Measurements from ENCODE around the gene SFXN5. TPM values are rescaled to one million over a fixed set of nuclear protein-coding genes. Genes with fewer than 3 reads are reported as not detected.

The SFXN5 gene
- total RNA-seq, 3 donors from 2014 or later (not counting 1 experiment from before 2014, with no cell fraction given): 15.3 to 22.3 (median 19.8) TPM

GRCh38 chr2:72984172-72984671 is 87.3 kb downstream of the SFXN5 start:
- no peaks in the 10 kb centered on the region for H3K36me3 Mint-ChIP-seq
- no peaks in the 10 kb centered on the region for H3K27me3 ChIP-seq (ENCODE audit: control insufficient read depth, insufficient read depth, low read length)
- intact Hi-C loops (cut with micrococcal nuclease): no loop called here
- H3K36me3 ChIP-seq (ENCODE audit: control insufficient read depth, insufficient read depth, low read length): no peaks in the 10 kb centered on the region
- TF ChIP-seq CTCF (IDR thresholded peaks at IDR 0.05): no peak
- no peak overlapping the region for H3K4me3 ChIP-seq (ENCODE audit: low read length)
- peaks cover 0 to 6% of the 10 kb centered on the region in 2 donors for H3K4me1 Mint-ChIP-seq
- ATAC-seq (no peak), DNase-seq (no peak)
- no peaks in the 10 kb centered on the region for H3K9me3 Mint-ChIP-seq
- no peaks in the 10 kb centered on the region for H3K4me1 ChIP-seq (ENCODE audit: control insufficient read depth, insufficient read depth, low read length)
- 93% methylated on average over 7 of the region's 7 CpGs for WGBS (ENCODE audit: insufficient coverage)
- no peak overlapping the region for H3K4me3 Mint-ChIP-seq
- no peaks in the 10 kb centered on the region for H3K27me3 Mint-ChIP-seq (ENCODE audit: low read depth in 2 of 2)
- H3K27ac Mint-ChIP-seq: no peak overlapping the region
- no peak overlapping the region for H3K27ac ChIP-seq (ENCODE audit: low read length)
- no peaks in the 10 kb centered on the region for H3K9me3 ChIP-seq (ENCODE audit: control insufficient read depth, insufficient read depth, low read length)

GRCh38 chr2:72983500-72984161 is 87.9 kb downstream of the SFXN5 start:
- Mint-ChIP-seq H3K27ac (no peak overlapping the region), H3K36me3 (no peaks in the 10 kb centered on the region), H3K4me1 (peaks cover 0 to 6% of the 10 kb centered on the region in 2 donors), H3K9me3 (no peaks in the 10 kb centered on the region), H3K27me3 (ENCODE audit: low read depth in 2 of 2) (no peaks in the 10 kb centered on the region), H3K4me3 (no peak overlapping the region)
- H3K4me3 ChIP-seq (ENCODE audit: low read length): no peak overlapping the region
- no peak overlapping the region for H3K27ac ChIP-seq (ENCODE audit: low read length)
- H3K4me1 ChIP-seq (ENCODE audit: control insufficient read depth, insufficient read depth, low read length): no peaks in the 10 kb centered on the region
- H3K36me3 ChIP-seq (ENCODE audit: control insufficient read depth, insufficient read depth, low read length): no peaks in the 10 kb centered on the region
- no peak for ATAC-seq
- TF ChIP-seq CTCF (IDR thresholded peaks at IDR 0.05): no peak
- H3K27me3 ChIP-seq (ENCODE audit: control insufficient read depth, insufficient read depth, low read length): no peaks in the 10 kb centered on the region
- no peak for DNase-seq
- no peaks in the 10 kb centered on the region for H3K9me3 ChIP-seq (ENCODE audit: control insufficient read depth, insufficient read depth, low read length)
- intact Hi-C loops (cut with micrococcal nuclease): no loop called here
- 95% methylated on average over 9 of the region's 10 CpGs for WGBS (ENCODE audit: insufficient coverage)

GRCh38 chr2:72982781-72983499 is 88.6 kb downstream of the SFXN5 start:
- Mint-ChIP-seq H3K9me3 (no peaks in the 10 kb centered on the region), H3K36me3 (no peaks in the 10 kb centered on the region), H3K4me3 (no peak overlapping the region), H3K27ac (peak overlapping the region in 1 of 2 donors; percentile 10), H3K4me1 (peaks cover 0 to 6% of the 10 kb centered on the region in 2 donors), H3K27me3 (ENCODE audit: low read depth in 2 of 2) (no peaks in the 10 kb centered on the region)
- TF ChIP-seq CTCF (IDR thresholded peaks at IDR 0.05): no peak
- no peaks in the 10 kb centered on the region for H3K4me1 ChIP-seq (ENCODE audit: control insufficient read depth, insufficient read depth, low read length)
- DNase-seq (no peak), ATAC-seq (peak in 1 of 3 donors; percentile 25)
- intact Hi-C loops (cut with micrococcal nuclease): no loop called here
- H3K4me3 ChIP-seq (ENCODE audit: low read length): no peak overlapping the region
- H3K9me3 ChIP-seq (ENCODE audit: control insufficient read depth, insufficient read depth, low read length): no peaks in the 10 kb centered on the region
- no peaks in the 10 kb centered on the region for H3K36me3 ChIP-seq (ENCODE audit: control insufficient read depth, insufficient read depth, low read length)
- H3K27ac ChIP-seq (ENCODE audit: low read length): no peak overlapping the region
- H3K27me3 ChIP-seq (ENCODE audit: control insufficient read depth, insufficient read depth, low read length): no peaks in the 10 kb centered on the region
- WGBS (ENCODE audit: insufficient coverage): 90% methylated on average over 11 of the region's 11 CpGs
